GM10847 (cell line): Measurements from ENCODE around the gene HDAC8.

Experiments
- POLR2A ChIP-seq: IDR thresholded peaks from 2 replicates; pipeline ENCODE4 v1.6.1; 2011; ENCODE audit not compliant: insufficient read length; ENCODE audit errors: extremely low read depth

Gene HDAC8

DNA sequence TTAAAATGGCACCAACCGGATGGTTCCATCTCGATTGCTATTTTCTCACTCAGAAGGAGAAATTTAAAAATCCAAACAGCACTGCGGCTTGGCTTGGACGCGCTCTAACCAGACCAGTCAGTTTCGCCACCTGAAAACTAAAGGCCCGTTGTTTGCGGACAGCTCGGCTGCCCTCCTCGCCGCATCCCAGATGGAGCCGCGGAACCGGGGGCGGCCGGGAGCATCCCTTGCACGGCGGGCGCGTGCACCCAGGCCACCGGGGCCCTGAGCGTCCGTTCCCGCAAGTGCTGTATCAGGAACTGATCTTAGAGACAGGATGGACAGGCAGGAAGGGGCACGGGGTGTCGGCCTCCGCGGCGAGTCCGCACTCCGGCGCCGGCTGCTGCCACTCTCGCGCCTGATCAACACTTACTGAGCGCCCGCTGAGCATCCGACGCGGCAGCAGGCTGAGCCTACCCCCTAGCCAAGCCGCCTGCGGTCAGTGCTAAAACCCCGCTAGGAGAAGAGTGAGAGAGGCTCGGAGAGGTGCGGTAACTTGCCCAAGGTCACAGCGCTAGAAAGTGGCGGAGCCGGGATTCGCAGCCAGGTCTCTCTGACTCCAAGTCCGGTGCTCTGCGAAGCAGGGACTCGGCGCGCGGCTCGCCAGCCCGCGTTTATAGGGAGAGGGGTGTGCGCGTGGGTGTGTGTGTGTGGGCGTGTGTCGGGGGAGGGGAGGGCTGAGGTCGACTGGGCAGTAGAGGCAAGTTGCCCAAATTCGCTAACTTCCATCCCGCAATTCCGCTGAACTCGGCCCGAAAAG is 267.2 kb downstream of the HDAC8 start, which contains the start of gene CITED1:
CITED1 (minus strand) TSS at position 629 of the 799 bp plus-strand sequence. CDS start 3,045 bp downstream, outside the sequence.
- no peak for TF ChIP-seq POLR2A

DNA sequence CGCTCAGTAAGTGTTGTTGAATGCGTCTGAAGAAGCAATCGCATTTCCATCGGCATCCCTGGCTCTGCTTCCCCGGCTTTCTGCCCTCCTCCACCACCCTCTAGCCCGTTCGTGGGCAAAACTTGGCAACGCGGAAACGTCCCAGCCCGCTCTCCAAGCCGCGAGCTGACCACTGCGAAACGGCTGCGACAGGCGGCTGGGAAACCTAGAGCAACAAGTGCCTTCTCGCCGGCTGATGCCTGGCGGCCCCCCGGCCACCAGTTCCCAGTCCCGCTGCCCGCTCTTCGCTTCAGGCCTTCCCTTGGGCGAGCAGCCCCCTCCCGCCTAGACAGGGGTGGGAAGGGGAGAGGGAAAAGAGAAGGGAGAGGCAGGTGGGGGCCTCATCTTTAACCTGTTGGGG is 267.8 kb downstream of the HDAC8 start:
- TF ChIP-seq POLR2A: no peak

- TF ChIP-seq POLR2A: no peak
These were observed 270.9 kb downstream of the HDAC8 start for GRCh38 chrX:72301781-72302180.

DNA sequence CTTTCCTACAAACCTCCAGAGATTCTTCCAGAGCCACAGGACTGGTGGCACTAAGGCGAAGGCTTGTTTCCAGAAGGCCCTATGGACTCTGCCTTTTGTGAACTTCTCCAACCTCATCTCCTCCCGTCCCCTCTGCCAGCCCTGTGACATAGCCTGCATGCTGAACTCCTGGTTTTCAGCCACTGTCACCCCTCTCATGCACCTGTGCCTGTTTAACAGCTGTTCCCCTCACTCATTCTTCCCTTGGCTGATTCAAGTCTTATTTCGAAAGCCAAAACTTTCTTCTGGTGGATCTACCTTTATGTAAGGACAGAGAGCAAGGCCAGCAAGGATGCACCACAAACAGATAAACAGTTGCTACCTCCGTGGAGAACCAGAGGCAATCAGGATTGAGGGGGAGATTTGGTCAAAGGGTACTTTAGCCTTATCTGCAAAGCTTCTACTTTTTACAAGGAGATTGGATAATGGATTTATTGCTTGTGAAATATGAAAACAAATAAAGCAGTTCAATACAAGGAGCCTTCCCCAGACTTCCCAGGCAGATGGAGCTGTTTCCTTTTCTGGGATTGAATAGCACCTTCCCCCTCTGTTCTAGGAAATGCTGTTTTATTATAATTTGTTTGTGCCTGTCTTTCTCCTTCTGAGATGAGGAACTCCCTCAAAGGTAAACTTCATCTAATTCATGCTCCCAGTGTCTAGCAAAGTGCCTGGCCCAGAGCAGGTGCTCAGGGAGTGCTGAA is 272.6 kb downstream of the HDAC8 start:
- no peak for TF ChIP-seq POLR2A

GRCh38 chrX:72297953-72298730 is 274.5 kb downstream of the HDAC8 start:
- no peak for TF ChIP-seq POLR2A

DNA sequence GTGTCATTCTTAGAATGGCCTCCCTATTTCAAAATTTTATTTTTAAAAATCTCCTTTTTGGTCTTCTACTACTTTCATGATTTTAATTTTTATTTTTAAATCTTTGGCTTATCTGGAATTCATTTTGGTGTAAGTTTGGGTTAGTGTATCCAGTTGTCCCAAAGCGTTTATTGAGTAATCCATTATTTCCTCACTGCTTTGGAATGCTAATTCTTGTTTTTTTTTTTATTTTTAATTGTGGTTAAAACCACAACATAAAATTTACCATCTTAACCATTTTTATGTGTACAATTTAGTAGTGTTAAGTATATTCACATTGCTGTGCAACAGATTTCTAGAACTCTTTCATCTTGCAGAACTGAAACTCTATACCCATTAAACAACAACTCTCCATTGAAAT is 275.7 kb downstream of the HDAC8 start:
- no peak for TF ChIP-seq POLR2A

DNA sequence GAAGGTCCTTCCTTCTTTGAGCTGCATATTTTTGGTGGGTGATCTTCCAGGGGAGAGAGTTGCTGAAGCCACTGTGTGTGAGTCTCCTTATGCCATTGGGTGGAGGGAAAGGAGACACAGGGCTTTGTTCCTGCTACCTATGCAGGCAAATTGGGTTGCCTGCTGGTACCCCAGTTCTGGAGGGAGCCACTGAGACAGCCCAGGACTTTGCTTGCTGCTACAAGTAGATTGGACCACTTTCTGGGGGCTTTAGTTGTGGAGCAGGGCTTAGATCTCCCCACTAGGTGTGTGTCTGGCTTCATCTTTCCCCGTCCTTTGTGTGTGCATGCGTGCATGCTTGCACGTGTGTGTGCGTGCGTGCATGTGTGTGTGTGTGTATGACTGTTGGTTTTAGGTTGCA is 276.9 kb downstream of the HDAC8 start:
- no peak for TF ChIP-seq POLR2A

DNA sequence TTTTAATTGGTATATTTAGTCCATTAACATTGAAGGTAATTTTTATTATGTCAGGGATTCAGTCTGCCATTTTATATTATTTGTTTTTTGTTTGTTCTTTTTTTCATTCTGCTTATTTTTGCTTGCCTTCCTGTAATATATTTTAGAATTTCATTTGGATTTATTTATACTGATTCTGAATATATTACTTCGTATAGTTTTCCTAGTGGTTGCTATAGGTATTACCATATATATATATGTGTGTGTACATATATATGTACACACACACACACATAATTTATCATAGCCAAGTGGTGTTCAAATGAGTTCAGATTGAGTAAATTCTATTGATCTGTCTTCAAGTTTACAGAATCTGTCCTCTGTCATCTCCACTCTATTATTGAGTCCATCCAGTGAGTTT is 278.1 kb downstream of the HDAC8 start:
- TF ChIP-seq POLR2A: no peak

DNA sequence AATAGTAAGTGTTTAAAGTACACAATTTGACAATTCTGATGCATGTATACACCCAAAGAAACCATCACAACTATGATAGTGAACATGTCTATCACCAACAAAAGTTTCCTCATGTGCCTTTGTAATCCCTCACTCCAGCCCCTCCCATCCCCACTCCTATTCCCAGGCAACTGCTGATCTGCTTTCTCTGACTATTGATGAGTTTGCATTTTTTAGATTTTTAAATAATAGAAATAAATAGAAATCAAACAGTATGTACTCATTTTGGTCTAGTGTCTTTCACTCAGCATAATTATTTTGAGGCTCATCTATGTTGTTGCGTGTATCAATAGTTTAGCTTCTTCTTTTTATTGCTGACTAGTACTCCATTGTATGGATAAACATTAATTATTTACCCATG is 290.3 kb downstream of the HDAC8 start:
- TF ChIP-seq POLR2A: no peak

- no peak for TF ChIP-seq POLR2A
These were observed 292.3 kb downstream of the HDAC8 start for GRCh38 chrX:72280321-72280845.
